ENCODE results near the gene DYNLT5.

DNA sequence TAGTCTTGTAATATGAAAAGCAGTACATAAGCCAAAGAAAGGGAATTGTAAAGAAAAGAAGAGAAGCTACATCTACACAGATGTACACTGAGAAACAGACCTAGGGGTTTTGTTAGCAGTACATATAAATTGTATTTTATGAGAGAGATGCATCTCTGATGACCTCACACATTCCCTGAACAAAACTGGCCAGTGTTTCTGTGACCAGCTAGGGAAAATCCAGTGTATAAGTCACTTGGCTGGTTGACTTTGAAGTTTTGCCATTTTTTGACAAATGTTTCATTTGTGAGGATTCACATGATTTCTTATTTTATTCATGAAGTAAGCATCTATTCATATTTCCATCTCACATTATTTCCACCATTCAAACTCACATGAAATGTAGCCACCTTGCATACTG is 28.3 kb upstream of the DYNLT5 start:
- TF ChIP-seq, protein P1, sequence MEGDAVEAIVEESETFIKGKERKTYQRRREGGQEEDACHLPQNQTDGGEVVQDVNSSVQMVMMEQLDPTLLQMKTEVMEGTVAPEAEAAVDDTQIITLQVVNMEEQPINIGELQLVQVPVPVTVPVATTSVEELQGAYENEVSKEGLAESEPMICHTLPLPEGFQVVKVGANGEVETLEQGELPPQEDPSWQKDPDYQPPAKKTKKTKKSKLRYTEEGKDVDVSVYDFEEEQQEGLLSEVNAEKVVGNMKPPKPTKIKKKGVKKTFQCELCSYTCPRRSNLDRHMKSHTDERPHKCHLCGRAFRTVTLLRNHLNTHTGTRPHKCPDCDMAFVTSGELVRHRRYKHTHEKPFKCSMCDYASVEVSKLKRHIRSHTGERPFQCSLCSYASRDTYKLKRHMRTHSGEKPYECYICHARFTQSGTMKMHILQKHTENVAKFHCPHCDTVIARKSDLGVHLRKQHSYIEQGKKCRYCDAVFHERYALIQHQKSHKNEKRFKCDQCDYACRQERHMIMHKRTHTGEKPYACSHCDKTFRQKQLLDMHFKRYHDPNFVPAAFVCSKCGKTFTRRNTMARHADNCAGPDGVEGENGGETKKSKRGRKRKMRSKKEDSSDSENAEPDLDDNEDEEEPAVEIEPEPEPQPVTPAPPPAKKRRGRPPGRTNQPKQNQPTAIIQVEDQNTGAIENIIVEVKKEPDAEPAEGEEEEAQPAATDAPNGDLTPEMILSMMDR (IDR thresholded peaks at IDR 0.05) = no peak
- no peak for TF ChIP-seq POLR2AphosphoS5 (IDR thresholded peaks at IDR 0.05)
- no peak for TF ChIP-seq POLR2A (IDR thresholded peaks at IDR 0.05)
